Activated naive CD4-positive, alpha-beta T cell treated with anti-CD3 and anti-CD28 coated beads, Interleukin-2, amount 50 U/mL, for 24 hours (primary cell): ENCODE measurements around the gene LARP1B.

Experiments
- H3K27ac Mint-ChIP-seq: one replicate; pipeline ENCODE4 v1.8.0; 2021; ENCODE audit warnings: mild to moderate bottlenecking, mixed read lengths
- H3K27me3 Mint-ChIP-seq: one replicate; pipeline ENCODE4 v1.8.0; 2021; ENCODE audit warnings: mixed read lengths
- H3K36me3 Mint-ChIP-seq: one replicate; pipeline ENCODE4 v1.8.0; 2021; ENCODE audit warnings: mixed read lengths
- H3K4me1 Mint-ChIP-seq: one replicate; pipeline ENCODE4 v1.8.0; 2021; ENCODE audit warnings: mixed read lengths
- H3K4me3 Mint-ChIP-seq: one replicate; pipeline ENCODE4 v1.8.0; 2021; ENCODE audit warnings: mild to moderate bottlenecking, mixed read lengths
- H3K9me3 Mint-ChIP-seq: one replicate; pipeline ENCODE4 v1.8.0; 2021; ENCODE audit warnings: mixed read lengths

Gene LARP1B

GRCh38 chr4:128163177-128164117, 102.3 kb downstream of the LARP1B start:
- Mint-ChIP-seq H3K4me3 (no peak overlapping the region), H3K4me1 (no peaks in the 10 kb centered on the region), H3K9me3 (no peaks in the 10 kb centered on the region), H3K36me3 (no peaks in the 10 kb centered on the region), H3K27ac (no peak overlapping the region), H3K27me3 (no peaks in the 10 kb centered on the region)

- no peaks in the 10 kb centered on the region for H3K36me3 Mint-ChIP-seq
- no peaks in the 10 kb centered on the region for H3K4me1 Mint-ChIP-seq
- no peaks in the 10 kb centered on the region for H3K27me3 Mint-ChIP-seq
- no peaks in the 10 kb centered on the region for H3K9me3 Mint-ChIP-seq
- no peak overlapping the region for H3K4me3 Mint-ChIP-seq
- no peak overlapping the region for H3K27ac Mint-ChIP-seq
Measured at GRCh38 chr4:128166982-128167381, 105.9 kb downstream of the LARP1B start.

DNA sequence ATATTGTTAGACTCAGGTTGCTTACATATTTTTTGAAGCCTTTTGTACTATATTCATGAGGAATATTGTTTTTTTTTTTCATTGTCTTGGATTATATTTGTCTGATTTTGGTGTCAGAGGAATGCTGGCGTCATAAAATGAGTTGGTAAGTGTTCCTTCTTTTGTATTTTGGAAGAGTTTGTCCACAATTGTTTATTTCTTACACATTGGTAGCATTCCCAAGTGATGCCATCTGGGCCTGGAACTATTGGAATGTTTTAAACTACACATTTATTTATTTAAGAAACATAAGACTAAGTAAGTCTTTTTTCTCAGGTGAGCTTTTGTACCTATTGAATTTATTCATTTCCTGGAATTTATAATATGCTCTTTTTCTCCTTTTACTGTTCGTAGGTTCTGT, 107.6 kb downstream of the LARP1B start:
- Mint-ChIP-seq H3K9me3 (no peaks in the 10 kb centered on the region), H3K4me1 (no peaks in the 10 kb centered on the region), H3K27me3 (no peaks in the 10 kb centered on the region), H3K36me3 (no peaks in the 10 kb centered on the region), H3K4me3 (no peak overlapping the region), H3K27ac (no peak overlapping the region)

- Mint-ChIP-seq H3K36me3 (no peaks in the 10 kb centered on the region), H3K9me3 (no peaks in the 10 kb centered on the region), H3K27me3 (no peaks in the 10 kb centered on the region)
Measured at GRCh38 chr4:128169245-128169644, 108.1 kb downstream of the LARP1B start.

DNA sequence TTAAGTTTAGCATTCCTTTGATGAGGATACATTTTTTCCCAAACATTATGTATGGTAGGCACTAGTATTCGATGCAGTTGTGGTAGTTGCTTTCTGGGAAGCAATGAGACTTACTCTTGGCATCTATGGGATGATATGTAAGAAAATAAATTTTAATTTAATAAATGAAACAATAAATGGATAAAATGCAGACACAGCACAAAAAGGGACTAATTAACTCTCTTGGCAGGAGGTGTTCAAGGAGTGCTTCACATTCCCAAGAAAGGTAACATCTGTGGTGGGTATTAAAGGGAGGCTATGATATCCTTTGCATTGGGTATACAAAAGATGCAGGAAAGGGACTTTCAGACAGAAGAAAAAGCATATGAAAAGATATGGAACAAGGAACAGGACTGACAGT, 115.5 kb downstream of the LARP1B start:
- no peaks in the 10 kb centered on the region for H3K4me1 Mint-ChIP-seq
- H3K9me3 Mint-ChIP-seq = no peaks in the 10 kb centered on the region
- H3K27me3 Mint-ChIP-seq = no peaks in the 10 kb centered on the region
- no peak overlapping the region for H3K4me3 Mint-ChIP-seq
- no peak overlapping the region for H3K27ac Mint-ChIP-seq
- peaks cover 2% of the 10 kb centered on the region for H3K36me3 Mint-ChIP-seq

More at GRCh38 chr4:128169245-128169644, 108.1 kb downstream of the LARP1B start:
- H3K27ac Mint-ChIP-seq = no peak overlapping the region
- no peaks in the 10 kb centered on the region for H3K4me1 Mint-ChIP-seq
- H3K4me3 Mint-ChIP-seq = no peak overlapping the region

- H3K4me3 Mint-ChIP-seq = no peak overlapping the region
- H3K27me3 Mint-ChIP-seq = no peaks in the 10 kb centered on the region
- H3K4me1 Mint-ChIP-seq = no peaks in the 10 kb centered on the region
- H3K9me3 Mint-ChIP-seq = no peaks in the 10 kb centered on the region
- H3K27ac Mint-ChIP-seq = no peak overlapping the region
- H3K36me3 Mint-ChIP-seq = peaks cover 2% of the 10 kb centered on the region
Measured at GRCh38 chr4:128177498-128177897, 116.4 kb downstream of the LARP1B start.

DNA sequence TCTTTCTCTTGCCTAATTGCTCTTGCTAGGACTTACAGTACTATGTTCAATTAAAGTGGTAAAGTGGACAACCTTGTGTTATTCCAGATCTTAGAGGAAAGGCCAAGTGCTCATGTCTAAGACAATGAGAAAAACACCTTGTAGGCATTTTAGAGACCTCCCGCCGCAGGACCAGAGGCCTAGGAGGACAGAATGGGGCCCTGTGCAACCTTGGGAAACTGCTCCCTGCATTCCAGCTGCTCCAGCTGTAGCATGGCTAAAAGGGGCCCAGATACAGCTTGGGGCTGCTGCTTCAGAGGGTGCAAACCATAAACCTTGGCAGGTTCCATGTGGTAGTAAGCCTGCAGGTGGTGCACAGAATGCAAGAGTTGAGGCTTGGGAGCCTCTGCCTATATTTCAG, 125.5 kb downstream of the LARP1B start:
- Mint-ChIP-seq H3K27me3 (no peaks in the 10 kb centered on the region), H3K4me3 (no peak overlapping the region), H3K27ac (no peak overlapping the region), H3K9me3 (no peaks in the 10 kb centered on the region), H3K36me3 (peaks cover 4% of the 10 kb centered on the region), H3K4me1 (peaks cover 4% of the 10 kb centered on the region)

GRCh38 chr4:128191115-128191781, 130.1 kb downstream of the LARP1B start:
- Mint-ChIP-seq H3K27ac (no peak overlapping the region), H3K4me3 (no peak overlapping the region), H3K27me3 (no peaks in the 10 kb centered on the region), H3K36me3 (no peaks in the 10 kb centered on the region), H3K9me3 (no peaks in the 10 kb centered on the region), H3K4me1 (peaks cover 4% of the 10 kb centered on the region)

GRCh38 chr4:128220286-128221235, 159.4 kb downstream of the LARP1B start:
- Mint-ChIP-seq H3K4me3 (no peak overlapping the region), H3K9me3 (no peaks in the 10 kb centered on the region), H3K27ac (no peak overlapping the region), H3K4me1 (no peaks in the 10 kb centered on the region), H3K36me3 (no peaks in the 10 kb centered on the region), H3K27me3 (no peaks in the 10 kb centered on the region)

DNA sequence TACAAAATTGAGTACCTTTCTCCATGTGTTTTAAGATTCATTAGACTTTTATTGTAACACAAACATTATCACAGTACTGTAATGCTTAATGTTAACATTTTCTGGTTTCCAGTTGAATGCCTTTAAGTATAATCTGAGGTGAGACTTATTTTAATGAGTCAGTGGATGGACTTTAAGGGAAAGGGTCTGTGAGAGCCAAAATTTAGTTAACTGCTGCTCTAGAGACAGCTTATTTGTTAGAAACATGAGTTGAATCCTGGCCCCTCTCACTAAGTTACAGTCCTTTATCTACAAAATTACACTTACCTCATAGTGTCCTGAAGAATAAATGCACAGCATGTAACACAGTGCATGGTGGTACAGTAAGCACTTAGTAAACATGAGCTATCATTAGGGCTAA, 160.5 kb downstream of the LARP1B start:
- Mint-ChIP-seq H3K9me3 (no peaks in the 10 kb centered on the region), H3K27me3 (peaks cover under 1% of the 10 kb centered on the region), H3K4me3 (no peak overlapping the region), H3K27ac (no peak overlapping the region), H3K36me3 (no peaks in the 10 kb centered on the region), H3K4me1 (no peaks in the 10 kb centered on the region)

GRCh38 chr4:128225148-128225547, 164.0 kb downstream of the LARP1B start:
- no peaks in the 10 kb centered on the region for H3K9me3 Mint-ChIP-seq
- H3K4me1 Mint-ChIP-seq = no peaks in the 10 kb centered on the region
- no peak overlapping the region for H3K27ac Mint-ChIP-seq
- H3K36me3 Mint-ChIP-seq = no peaks in the 10 kb centered on the region
- H3K27me3 Mint-ChIP-seq = peaks cover 4% of the 10 kb centered on the region
- no peak overlapping the region for H3K4me3 Mint-ChIP-seq

DNA sequence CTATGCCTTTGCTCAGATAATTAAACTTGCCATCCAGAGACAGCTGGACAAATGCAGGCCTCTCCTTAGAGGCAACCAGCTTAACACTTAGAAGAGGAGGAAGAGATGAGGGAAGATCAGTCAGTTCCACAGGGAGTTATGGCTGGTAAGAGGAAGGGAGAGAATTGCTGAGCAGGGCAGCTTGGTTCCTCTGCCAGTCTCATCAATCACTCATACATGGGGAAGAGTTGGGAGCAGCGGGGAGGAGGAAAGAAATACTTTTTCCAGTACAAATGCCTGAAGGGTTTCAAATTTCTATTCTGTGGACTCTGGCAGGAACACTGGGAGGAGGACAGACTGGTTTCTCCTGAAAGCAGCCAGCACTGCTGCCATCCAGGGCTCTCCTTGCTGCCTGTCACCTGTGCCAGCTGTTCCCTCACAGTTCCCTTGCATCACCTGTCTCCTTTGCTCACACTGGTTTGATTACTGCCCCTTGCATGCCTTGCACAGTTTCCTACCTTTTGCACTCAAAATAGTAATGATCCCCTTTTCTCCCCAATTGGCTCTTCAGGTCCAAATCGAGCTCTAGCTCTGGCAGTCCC, 167.0 kb downstream of the LARP1B start:
- H3K9me3 Mint-ChIP-seq = no peaks in the 10 kb centered on the region
- no peaks in the 10 kb centered on the region for H3K4me1 Mint-ChIP-seq
- peaks cover 4% of the 10 kb centered on the region for H3K27me3 Mint-ChIP-seq
- H3K27ac Mint-ChIP-seq = no peak overlapping the region
- no peaks in the 10 kb centered on the region for H3K36me3 Mint-ChIP-seq
- no peak overlapping the region for H3K4me3 Mint-ChIP-seq

GRCh38 chr4:128228845-128229795, 168.0 kb downstream of the LARP1B start:
- no peaks in the 10 kb centered on the region for H3K36me3 Mint-ChIP-seq
- H3K27ac Mint-ChIP-seq = no peak overlapping the region
- peaks cover 5% of the 10 kb centered on the region for H3K27me3 Mint-ChIP-seq
- no peaks in the 10 kb centered on the region for H3K4me1 Mint-ChIP-seq
- no peaks in the 10 kb centered on the region for H3K9me3 Mint-ChIP-seq
- no peak overlapping the region for H3K4me3 Mint-ChIP-seq

- H3K36me3 Mint-ChIP-seq = no peaks in the 10 kb centered on the region
- H3K4me3 Mint-ChIP-seq = no peak overlapping the region
- H3K4me1 Mint-ChIP-seq = no peaks in the 10 kb centered on the region
- peaks cover 4% of the 10 kb centered on the region for H3K27me3 Mint-ChIP-seq
- no peak overlapping the region for H3K27ac Mint-ChIP-seq
- H3K9me3 Mint-ChIP-seq = no peaks in the 10 kb centered on the region
Measured at GRCh38 chr4:128232719-128233118, 171.6 kb downstream of the LARP1B start.
